Epithelial cell of proximal tubule (primary cell): ENCODE data around the gene RXFP4. TPM values are rescaled to one million over a fixed set of nuclear protein-coding genes. Genes with fewer than 3 reads are reported as not detected.

ENCODE experiments used
- DNase-seq: peaks from one replicate; pipeline ENCODE4 v3.0.0-alpha.2; 2011; ENCODE audit warnings: low read depth
- H3K4me3 ChIP-seq: 2 replicates; pipeline ENCODE4 v1.5.1; 2011; ENCODE audit warnings: low read depth, mild to moderate bottlenecking, low read length
- CTCF ChIP-seq: conservative IDR thresholded peaks from 2 replicates; pipeline ENCODE4 v1.5.1; 2012; ENCODE audit warnings: low read depth, mild to moderate bottlenecking, low read length
- total RNA-seq: library from RNA; depleted of rRNA; stranded (reverse); fragments of >200 nt; gene quantifications from 2 replicates; pipeline ENCODE4 v1.2.3, GENCODE V29; 2015

The RXFP4 gene
- total RNA-seq, 1 donor from 2014 or later, result not detected

DNA sequence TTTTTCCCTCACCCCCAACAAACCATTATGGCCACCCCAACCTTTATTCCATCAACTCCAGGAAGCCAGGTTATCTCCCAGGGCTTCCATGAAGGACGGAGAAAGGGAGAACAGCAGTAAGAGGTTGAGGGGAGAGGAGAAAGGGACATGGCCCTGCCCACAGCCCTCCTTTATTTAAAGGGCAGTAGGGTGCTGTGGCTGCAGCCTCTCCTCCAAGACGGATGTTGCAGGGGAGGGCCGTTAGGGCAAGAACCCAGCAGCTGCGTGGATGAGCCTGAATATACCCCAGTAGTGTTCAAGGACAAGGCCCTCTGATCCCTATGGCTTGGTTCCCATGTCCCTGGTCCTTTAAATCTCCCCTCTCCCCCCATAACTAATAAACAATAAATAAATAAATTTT, 5.9 kb downstream of the RXFP4 start:
- no peak overlapping the region for H3K4me3 ChIP-seq
- no peak for TF ChIP-seq CTCF
- DNase-seq, result no peak

DNA sequence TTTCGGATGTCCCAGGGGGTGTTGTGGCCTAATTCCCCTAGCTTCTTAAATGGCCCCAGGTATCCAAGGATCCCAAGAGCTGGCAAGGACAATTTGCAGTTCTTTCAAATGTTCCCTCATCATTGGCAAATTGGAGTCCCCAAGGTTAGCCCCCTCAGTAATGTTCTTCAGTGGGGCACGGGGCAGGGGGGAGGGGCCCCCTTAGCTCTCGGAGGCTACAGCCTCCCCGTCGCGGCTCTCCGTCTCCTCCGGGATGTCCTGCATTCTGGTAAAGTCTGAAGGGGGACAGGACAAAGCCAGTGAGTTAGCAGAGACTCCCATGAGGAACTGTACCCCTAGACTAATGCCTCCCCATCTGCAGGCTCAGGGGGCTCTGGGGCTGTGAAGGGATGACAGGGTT, 6.3 kb downstream of the RXFP4 start:
- no peak for DNase-seq
- TF ChIP-seq CTCF, result no peak
- H3K4me3 ChIP-seq, result no peak overlapping the region

- DNase-seq, result no peak
- TF ChIP-seq CTCF, result no peak
- no peak overlapping the region for H3K4me3 ChIP-seq
These were observed 9.4 kb downstream of the RXFP4 start for GRCh38 chr1:155950829-155951228.

- DNase-seq, result no peak
- no peak overlapping the region for H3K4me3 ChIP-seq
- no peak for TF ChIP-seq CTCF
These were observed 10.5 kb downstream of the RXFP4 start for GRCh38 chr1:155951753-155952504.

DNA sequence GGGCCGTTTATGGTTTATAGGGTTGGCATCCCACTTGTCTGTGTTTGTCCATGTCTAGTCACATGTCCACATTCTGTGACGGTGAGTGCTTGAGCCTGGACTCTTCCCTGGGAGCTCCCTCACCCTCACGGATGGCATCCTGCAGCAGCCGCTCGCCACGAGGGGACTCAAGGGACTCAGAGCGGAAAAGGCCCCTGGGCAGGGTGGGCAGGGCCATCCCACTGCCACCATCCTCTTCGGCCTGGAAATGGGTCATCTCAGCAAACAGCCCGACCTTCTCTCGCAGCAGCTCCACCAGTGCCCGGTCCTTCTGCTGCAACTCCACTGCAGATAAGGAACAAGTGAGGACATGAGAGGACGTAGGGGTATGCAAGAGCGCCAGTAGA, 11.1 kb downstream of the RXFP4 start:
- no peak for DNase-seq
- no peak for TF ChIP-seq CTCF
- no peak overlapping the region for H3K4me3 ChIP-seq

DNA sequence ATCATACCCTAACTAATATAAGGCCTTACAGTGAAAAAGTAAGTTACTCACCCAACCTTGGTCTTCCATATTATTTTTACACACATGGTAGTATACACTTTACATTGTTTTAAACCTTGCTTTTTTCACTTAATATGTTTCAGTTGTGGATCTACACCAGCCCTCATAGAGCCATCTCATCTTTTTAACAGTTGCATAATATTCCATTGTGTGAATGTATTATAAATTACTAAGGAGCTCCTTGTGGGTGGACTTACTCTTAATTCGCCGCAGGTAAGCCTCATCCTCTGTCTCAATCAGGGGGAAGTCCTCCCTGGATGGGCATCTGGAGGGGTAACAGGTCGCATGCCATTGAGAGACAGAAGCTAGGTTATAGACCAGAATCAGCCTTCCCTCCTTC, 13.2 kb downstream of the RXFP4 start:
- no peak for DNase-seq
- H3K4me3 ChIP-seq, result no peak overlapping the region
- TF ChIP-seq CTCF, result no peak

DNA sequence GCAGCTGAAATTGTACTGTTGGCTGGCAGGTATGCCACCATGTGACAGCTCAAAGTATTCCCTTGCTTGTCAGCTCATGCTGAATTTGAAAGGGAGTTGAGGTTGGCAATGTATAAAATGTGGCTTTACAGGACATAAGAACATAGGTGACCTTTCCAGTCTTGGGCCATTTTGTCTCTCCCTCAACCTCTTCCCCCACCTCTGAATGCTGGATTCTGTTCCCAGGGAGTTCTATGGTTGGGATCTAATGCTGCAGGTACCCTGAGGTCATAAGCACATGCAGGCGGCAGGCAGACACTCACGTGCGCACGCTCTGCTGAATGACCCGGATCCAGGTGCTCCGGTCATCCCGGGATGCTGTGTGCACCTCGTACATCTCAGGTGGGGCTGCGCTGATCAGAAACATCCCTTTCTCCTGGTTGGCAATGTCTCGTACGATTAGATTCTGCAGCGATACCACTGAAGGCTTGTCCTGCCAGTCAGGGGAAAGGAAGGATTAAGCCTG, 16.0 kb downstream of the RXFP4 start:
- no peak for DNase-seq
- TF ChIP-seq CTCF, result no peak
- H3K4me3 ChIP-seq, result no peak overlapping the region
